ENCODE results near the gene PHF19. TPM values are rescaled to one million over a fixed set of nuclear protein-coding genes. Genes with fewer than 3 reads are reported as not detected.

PHF19 gene
- total and polyA plus RNA-seq, 10 of the 15 experiments (the other 5 are each of a cell fraction or from before 2014, with no cell fraction given): 26.0 to 133 (median 87.7) TPM

DNA sequence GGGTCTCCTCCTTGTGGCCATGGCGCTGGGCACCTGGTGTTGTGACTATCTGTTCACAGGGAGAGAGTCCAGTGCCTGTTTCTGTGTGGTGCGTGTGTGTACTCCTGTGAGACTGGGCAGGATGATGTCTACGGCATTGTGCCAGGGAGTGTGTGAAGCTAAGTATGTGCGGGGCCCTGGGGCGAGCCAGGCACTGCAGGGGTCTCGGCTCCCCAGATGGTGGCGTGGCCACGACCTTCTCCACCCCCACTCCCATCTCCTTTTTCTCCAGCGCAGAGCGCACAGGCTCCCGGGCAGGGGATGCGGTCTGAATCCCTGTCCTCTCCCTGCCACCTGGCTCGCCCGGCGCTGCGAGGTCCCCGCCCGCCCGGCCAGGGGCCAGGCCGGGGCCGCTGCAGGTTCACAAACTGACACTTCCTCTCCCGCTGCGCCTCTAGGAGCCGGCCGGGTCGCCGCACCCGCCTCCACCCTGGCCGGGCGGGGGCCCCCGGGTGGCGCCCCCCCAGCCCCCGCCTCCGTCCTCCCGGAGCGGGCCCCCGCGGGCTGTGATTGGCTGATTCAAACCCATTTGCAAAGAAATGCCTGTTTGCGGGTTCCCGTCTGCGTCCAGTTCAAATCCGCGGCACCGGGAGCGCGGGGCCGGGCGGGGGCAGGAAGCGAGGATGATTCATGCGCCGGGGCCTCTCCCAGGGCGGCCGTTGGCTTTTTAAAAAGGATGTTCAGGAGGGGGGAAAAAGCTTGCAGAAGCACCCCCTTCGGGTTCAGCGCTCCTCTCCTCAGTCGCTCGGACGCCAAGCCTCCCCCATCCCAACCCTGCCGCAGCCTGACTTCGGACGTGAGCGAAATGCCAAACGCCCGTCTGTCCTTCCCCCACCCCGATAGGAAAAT is 790 bp downstream of the PHF19 start (continued):
- TF ChIP-seq, protein P1, sequence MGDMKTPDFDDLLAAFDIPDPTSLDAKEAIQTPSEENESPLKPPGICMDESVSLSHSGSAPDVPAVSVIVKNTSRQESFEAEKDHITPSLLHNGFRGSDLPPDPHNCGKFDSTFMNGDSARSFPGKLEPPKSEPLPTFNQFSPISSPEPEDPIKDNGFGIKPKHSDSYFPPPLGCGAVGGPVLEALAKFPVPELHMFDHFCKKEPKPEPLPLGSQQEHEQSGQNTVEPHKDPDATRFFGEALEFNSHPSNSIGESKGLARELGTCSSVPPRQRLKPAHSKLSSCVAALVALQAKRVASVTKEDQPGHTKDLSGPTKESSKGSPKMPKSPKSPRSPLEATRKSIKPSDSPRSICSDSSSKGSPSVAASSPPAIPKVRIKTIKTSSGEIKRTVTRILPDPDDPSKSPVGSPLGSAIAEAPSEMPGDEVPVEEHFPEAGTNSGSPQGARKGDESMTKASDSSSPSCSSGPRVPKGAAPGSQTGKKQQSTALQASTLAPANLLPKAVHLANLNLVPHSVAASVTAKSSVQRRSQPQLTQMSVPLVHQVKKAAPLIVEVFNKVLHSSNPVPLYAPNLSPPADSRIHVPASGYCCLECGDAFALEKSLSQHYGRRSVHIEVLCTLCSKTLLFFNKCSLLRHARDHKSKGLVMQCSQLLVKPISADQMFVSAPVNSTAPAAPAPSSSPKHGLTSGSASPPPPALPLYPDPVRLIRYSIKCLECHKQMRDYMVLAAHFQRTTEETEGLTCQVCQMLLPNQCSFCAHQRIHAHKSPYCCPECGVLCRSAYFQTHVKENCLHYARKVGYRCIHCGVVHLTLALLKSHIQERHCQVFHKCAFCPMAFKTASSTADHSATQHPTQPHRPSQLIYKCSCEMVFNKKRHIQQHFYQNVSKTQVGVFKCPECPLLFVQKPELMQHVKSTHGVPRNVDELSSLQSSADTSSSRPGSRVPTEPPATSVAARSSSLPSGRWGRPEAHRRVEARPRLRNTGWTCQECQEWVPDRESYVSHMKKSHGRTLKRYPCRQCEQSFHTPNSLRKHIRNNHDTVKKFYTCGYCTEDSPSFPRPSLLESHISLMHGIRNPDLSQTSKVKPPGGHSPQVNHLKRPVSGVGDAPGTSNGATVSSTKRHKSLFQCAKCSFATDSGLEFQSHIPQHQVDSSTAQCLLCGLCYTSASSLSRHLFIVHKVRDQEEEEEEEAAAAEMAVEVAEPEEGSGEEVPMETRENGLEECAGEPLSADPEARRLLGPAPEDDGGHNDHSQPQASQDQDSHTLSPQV (IDR thresholded peaks at IDR 0.05): no peak
- TF ChIP-seq CEBPB (IDR thresholded peaks at IDR 0.05; ENCODE audit: borderline replicate concordance in 1 of 2, low read depth in 2 of 2, low read length in 2 of 2) (no peak), POLR2AphosphoS5 (IDR thresholded peaks at IDR 0.05; ENCODE audit: low read length) (no peak), BCL11A (IDR thresholded peaks at IDR 0.05; ENCODE audit: low read depth, low read length) (0 out of 2 replicates have a peak, but pooled peaks have one; percentile 6), KDM1A (IDR thresholded peaks at IDR 0.05; ENCODE audit: borderline replicate concordance) (no peak), NR2F1 (conservative IDR thresholded peaks at IDR 0.05) (peak; percentile 88), TCF12 (IDR thresholded peaks at IDR 0.05; ENCODE audit: low read depth, low read length) (no peak), CREB1 (IDR thresholded peaks at IDR 0.05; ENCODE audit: low read depth) (no peak), CBFB (IDR thresholded peaks at IDR 0.05; ENCODE audit: low read depth) (peak; percentile 73; the same call in 1 of the 2 replicates)
- TF ChIP-seq, protein P2, sequence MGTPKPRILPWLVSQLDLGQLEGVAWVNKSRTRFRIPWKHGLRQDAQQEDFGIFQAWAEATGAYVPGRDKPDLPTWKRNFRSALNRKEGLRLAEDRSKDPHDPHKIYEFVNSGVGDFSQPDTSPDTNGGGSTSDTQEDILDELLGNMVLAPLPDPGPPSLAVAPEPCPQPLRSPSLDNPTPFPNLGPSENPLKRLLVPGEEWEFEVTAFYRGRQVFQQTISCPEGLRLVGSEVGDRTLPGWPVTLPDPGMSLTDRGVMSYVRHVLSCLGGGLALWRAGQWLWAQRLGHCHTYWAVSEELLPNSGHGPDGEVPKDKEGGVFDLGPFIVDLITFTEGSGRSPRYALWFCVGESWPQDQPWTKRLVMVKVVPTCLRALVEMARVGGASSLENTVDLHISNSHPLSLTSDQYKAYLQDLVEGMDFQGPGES (IDR thresholded peaks at IDR 0.05): no peak
- TF ChIP-seq, protein P3, sequence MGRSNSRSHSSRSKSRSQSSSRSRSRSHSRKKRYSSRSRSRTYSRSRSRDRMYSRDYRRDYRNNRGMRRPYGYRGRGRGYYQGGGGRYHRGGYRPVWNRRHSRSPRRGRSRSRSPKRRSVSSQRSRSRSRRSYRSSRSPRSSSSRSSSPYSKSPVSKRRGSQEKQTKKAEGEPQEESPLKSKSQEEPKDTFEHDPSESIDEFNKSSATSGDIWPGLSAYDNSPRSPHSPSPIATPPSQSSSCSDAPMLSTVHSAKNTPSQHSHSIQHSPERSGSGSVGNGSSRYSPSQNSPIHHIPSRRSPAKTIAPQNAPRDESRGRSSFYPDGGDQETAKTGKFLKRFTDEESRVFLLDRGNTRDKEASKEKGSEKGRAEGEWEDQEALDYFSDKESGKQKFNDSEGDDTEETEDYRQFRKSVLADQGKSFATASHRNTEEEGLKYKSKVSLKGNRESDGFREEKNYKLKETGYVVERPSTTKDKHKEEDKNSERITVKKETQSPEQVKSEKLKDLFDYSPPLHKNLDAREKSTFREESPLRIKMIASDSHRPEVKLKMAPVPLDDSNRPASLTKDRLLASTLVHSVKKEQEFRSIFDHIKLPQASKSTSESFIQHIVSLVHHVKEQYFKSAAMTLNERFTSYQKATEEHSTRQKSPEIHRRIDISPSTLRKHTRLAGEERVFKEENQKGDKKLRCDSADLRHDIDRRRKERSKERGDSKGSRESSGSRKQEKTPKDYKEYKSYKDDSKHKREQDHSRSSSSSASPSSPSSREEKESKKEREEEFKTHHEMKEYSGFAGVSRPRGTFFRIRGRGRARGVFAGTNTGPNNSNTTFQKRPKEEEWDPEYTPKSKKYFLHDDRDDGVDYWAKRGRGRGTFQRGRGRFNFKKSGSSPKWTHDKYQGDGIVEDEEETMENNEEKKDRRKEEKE (IDR thresholded peaks at IDR 0.05): no peak
- TF ChIP-seq, protein P4, sequence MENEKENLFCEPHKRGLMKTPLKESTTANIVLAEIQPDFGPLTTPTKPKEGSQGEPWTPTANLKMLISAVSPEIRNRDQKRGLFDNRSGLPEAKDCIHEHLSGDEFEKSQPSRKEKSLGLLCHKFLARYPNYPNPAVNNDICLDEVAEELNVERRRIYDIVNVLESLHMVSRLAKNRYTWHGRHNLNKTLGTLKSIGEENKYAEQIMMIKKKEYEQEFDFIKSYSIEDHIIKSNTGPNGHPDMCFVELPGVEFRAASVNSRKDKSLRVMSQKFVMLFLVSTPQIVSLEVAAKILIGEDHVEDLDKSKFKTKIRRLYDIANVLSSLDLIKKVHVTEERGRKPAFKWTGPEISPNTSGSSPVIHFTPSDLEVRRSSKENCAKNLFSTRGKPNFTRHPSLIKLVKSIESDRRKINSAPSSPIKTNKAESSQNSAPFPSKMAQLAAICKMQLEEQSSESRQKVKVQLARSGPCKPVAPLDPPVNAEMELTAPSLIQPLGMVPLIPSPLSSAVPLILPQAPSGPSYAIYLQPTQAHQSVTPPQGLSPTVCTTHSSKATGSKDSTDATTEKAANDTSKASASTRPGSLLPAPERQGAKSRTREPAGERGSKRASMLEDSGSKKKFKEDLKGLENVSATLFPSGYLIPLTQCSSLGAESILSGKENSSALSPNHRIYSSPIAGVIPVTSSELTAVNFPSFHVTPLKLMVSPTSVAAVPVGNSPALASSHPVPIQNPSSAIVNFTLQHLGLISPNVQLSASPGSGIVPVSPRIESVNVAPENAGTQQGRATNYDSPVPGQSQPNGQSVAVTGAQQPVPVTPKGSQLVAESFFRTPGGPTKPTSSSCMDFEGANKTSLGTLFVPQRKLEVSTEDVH (IDR thresholded peaks at IDR 0.05; ENCODE audit: low read depth, partially characterized antibody): peak; percentile 40
- TF ChIP-seq, protein P5, sequence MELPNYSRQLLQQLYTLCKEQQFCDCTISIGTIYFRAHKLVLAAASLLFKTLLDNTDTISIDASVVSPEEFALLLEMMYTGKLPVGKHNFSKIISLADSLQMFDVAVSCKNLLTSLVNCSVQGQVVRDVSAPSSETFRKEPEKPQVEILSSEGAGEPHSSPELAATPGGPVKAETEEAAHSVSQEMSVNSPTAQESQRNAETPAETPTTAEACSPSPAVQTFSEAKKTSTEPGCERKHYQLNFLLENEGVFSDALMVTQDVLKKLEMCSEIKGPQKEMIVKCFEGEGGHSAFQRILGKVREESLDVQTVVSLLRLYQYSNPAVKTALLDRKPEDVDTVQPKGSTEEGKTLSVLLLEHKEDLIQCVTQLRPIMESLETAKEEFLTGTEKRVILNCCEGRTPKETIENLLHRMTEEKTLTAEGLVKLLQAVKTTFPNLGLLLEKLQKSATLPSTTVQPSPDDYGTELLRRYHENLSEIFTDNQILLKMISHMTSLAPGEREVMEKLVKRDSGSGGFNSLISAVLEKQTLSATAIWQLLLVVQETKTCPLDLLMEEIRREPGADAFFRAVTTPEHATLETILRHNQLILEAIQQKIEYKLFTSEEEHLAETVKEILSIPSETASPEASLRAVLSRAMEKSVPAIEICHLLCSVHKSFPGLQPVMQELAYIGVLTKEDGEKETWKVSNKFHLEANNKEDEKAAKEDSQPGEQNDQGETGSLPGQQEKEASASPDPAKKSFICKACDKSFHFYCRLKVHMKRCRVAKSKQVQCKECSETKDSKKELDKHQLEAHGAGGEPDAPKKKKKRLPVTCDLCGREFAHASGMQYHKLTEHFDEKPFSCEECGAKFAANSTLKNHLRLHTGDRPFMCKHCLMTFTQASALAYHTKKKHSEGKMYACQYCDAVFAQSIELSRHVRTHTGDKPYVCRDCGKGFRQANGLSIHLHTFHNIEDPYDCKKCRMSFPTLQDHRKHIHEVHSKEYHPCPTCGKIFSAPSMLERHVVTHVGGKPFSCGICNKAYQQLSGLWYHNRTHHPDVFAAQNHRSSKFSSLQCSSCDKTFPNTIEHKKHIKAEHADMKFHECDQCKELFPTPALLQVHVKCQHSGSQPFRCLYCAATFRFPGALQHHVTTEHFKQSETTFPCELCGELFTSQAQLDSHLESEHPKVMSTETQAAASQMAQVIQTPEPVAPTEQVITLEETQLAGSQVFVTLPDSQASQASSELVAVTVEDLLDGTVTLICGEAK (IDR thresholded peaks at IDR 0.05; ENCODE audit: borderline replicate concordance): no peak

Measured in GM12878 (cell line).